ENCODE data around the gene AP5S1. TPM values are rescaled to one million over a fixed set of nuclear protein-coding genes. Genes with fewer than 3 reads are reported as not detected.
"Not testable (repeated sequence)": the region's sequence is repeated elsewhere in the genome, so short reads cannot be mapped to it uniquely, and the experiment has no call there.

Gene AP5S1
- total and polyA plus RNA-seq, 2 experiments from 2014 or later = 20.5 to 25.0 TPM

- peaks cover 24% of the 10 kb centered on the region for H3K79me2 ChIP-seq (ENCODE audit: insufficient read depth)
- in situ Hi-C loops (cut with MboI) = no loop called here
- H4K20me1 ChIP-seq (ENCODE audit: insufficient read depth) = no peaks in the 10 kb centered on the region; the same call in 1 of the 2 replicates
- 32 to 34% methylated on average over 4 of the region's 4 CpGs for WGBS, 2 experiments (ENCODE audit: low coverage in 1 of 2, low lambda C conversion rate in 2 of 2, missing lambda C conversion rate in 2 of 2)
- no peak overlapping the region for H3K27ac ChIP-seq
- H3K27me3 ChIP-seq (replicated peaks; ENCODE audit: insufficient read depth) = no peaks in the 10 kb centered on the region
- peak; percentile 40 for DNase-seq
- peaks cover 18% of the 10 kb centered on the region for H3K4me1 ChIP-seq (ENCODE audit: insufficient read depth)
- H3K9ac ChIP-seq = no peak overlapping the region
- H2AFZ ChIP-seq = 0 out of 2 replicates have a peak overlapping the region, but pooled peaks have one; percentile 5
- no peaks in the 10 kb centered on the region; the same call in 1 of the 2 replicates for H3K36me3 ChIP-seq (ENCODE audit: low read depth)
- H3K4me3 ChIP-seq = no peak overlapping the region
- no peaks in the 10 kb centered on the region for H3K9me2 ChIP-seq (ENCODE audit: insufficient read depth)
- no peak overlapping the region for H3K4me2 ChIP-seq (ENCODE audit: unreplicated experiment)
- 0 out of 2 replicates have a peak, but pooled peaks cover 3% of the 10 kb centered on the region for H3F3A ChIP-seq (ENCODE audit: insufficient read depth)
- H3K9me3 ChIP-seq (ENCODE audit: low read depth) = no peaks in the 10 kb centered on the region
- no peak for TF ChIP-seq EZH2 (IDR thresholded peaks at IDR 0.05; ENCODE audit: insufficient read depth, poor library complexity, severe bottlenecking)
- TF ChIP-seq EZH2phosphoT487 (IDR thresholded peaks at IDR 0.05; ENCODE audit: insufficient read depth, low read depth) = no peak
Measured at GRCh38 chr20:3788685-3789155, 31.6 kb upstream of the AP5S1 start.

GRCh38 chr20:3789201-3789600 lies 31.1 kb upstream of the AP5S1 start:
- H3K79me2 ChIP-seq (ENCODE audit: insufficient read depth) = peaks cover 19% of the 10 kb centered on the region
- DNase-seq; H3K4me2 ChIP-seq (ENCODE audit: unreplicated experiment); H3F3A ChIP-seq (ENCODE audit: insufficient read depth); H3K9me2 ChIP-seq (ENCODE audit: insufficient read depth); in situ Hi-C loops (cut with MboI); H2AFZ ChIP-seq; H3K27me3 ChIP-seq (replicated peaks; ENCODE audit: insufficient read depth); H4K20me1 ChIP-seq (ENCODE audit: insufficient read depth); H3K9me3 ChIP-seq (ENCODE audit: low read depth); H3K9ac ChIP-seq; H3K27ac ChIP-seq; H3K4me3 ChIP-seq; H3K36me3 ChIP-seq (ENCODE audit: low read depth): not testable (repeated sequence)
- 71 to 77% methylated on average over 4 of the region's 4 CpGs for WGBS, 2 experiments (ENCODE audit: low coverage in 1 of 2, low lambda C conversion rate in 2 of 2, missing lambda C conversion rate in 2 of 2)
- peaks cover 16% of the 10 kb centered on the region for H3K4me1 ChIP-seq (ENCODE audit: insufficient read depth)

GRCh38 chr20:3794168-3794567 lies 26.2 kb upstream of the AP5S1 start:
- H3K27ac ChIP-seq; H3K9me3 ChIP-seq (ENCODE audit: low read depth); DNase-seq; H3K4me2 ChIP-seq (ENCODE audit: unreplicated experiment); H3K27me3 ChIP-seq (replicated peaks; ENCODE audit: insufficient read depth); H3F3A ChIP-seq (ENCODE audit: insufficient read depth); in situ Hi-C loops (cut with MboI); H3K36me3 ChIP-seq (ENCODE audit: low read depth); H2AFZ ChIP-seq; H4K20me1 ChIP-seq (ENCODE audit: insufficient read depth); H3K9me2 ChIP-seq (ENCODE audit: insufficient read depth); H3K9ac ChIP-seq; H3K4me3 ChIP-seq: not testable (repeated sequence)
- Histone ChIP-seq H3K79me2 (ENCODE audit: insufficient read depth) (peaks cover 28% of the 10 kb centered on the region), H3K4me1 (ENCODE audit: insufficient read depth) (0 out of 2 replicates have a peak, but pooled peaks cover 12% of the 10 kb centered on the region)
- WGBS, 2 experiments (ENCODE audit: low coverage in 1 of 2, low lambda C conversion rate in 2 of 2, missing lambda C conversion rate in 2 of 2) = 80 to 96% methylated on average over 1 of the region's 3 CpGs

- no peak for DNase-seq
- Histone ChIP-seq H4K20me1 (ENCODE audit: insufficient read depth) (no peaks in the 10 kb centered on the region), H3K9me3 (ENCODE audit: low read depth) (no peaks in the 10 kb centered on the region), H3K4me1 (ENCODE audit: insufficient read depth) (0 out of 2 replicates have a peak, but pooled peaks cover 12% of the 10 kb centered on the region), H3K9me2 (ENCODE audit: insufficient read depth) (no peaks in the 10 kb centered on the region), H3K27me3 (replicated peaks; ENCODE audit: insufficient read depth) (no peaks in the 10 kb centered on the region), H3K27ac (peak overlapping the region; percentile 98), H3K79me2 (ENCODE audit: insufficient read depth) (peaks cover 35% of the 10 kb centered on the region), H3K4me3 (peak overlapping the region; percentile 85), H3K36me3 (ENCODE audit: low read depth) (no peaks in the 10 kb centered on the region), H3K9ac (peak overlapping the region; percentile 94), H3F3A (ENCODE audit: insufficient read depth) (no peaks in the 10 kb centered on the region), H3K4me2 (ENCODE audit: unreplicated experiment) (peak overlapping the region; percentile 86), H2AFZ (peak overlapping the region; percentile 83)
- in situ Hi-C loops (cut with MboI) = no loop called here
- WGBS, 2 experiments (ENCODE audit: low coverage in 1 of 2, low lambda C conversion rate in 2 of 2, missing lambda C conversion rate in 2 of 2) = 61% methylated on average over 25 of the region's 25 CpGs
- TF ChIP-seq EZH2 (IDR thresholded peaks at IDR 0.05; ENCODE audit: insufficient read depth, poor library complexity, severe bottlenecking) (no peak), EZH2phosphoT487 (IDR thresholded peaks at IDR 0.05; ENCODE audit: insufficient read depth, low read depth) (no peak)
Measured at GRCh38 chr20:3794701-3795420, 25.5 kb upstream of the AP5S1 start.
